Stimulated activated CD8-positive, alpha-beta memory T cell treated with anti-CD3 and anti-CD28 coated beads, Interleukin-7, amount 100 ng/mL, for 4 hours (primary cell): ENCODE measurements around the gene PCNX4.
A peak's percentile ranks its signal among the peaks of the same experiment; 100 is the strongest.

Experiments used
- DNase-seq, 2 donors: peaks; one replicate each; pipeline ENCODE4 v3.0.0-alpha.2; 2020; ENCODE audit warnings: low read depth in 2 of 2

Gene PCNX4

GRCh38 chr14:60102389-60102788 is 10.7 kb downstream of the PCNX4 start:
- no peak for DNase-seq

GRCh38 chr14:60106339-60106738 is 14.6 kb downstream of the PCNX4 start:
- DNase-seq: no peak

- no peak for DNase-seq
Observed at GRCh38 chr14:60107477-60107876, 15.8 kb downstream of the PCNX4 start.

GRCh38 chr14:60111732-60112131 is 20.0 kb downstream of the PCNX4 start:
- no peak for DNase-seq

- DNase-seq: no peak
Observed at GRCh38 chr14:60114881-60115280, 23.2 kb downstream of the PCNX4 start.

GRCh38 chr14:60116181-60116580 is 24.5 kb downstream of the PCNX4 start:
- no peak for DNase-seq

GRCh38 chr14:60125918-60126317 is 34.2 kb downstream of the PCNX4 start:
- DNase-seq: no peak

- DNase-seq: no peak
Observed at GRCh38 chr14:60133487-60133886, 41.8 kb downstream of the PCNX4 start.

GRCh38 chr14:60134702-60135101 is 43.0 kb downstream of the PCNX4 start:
- DNase-seq: no peak

- peak; percentile 67 to 72 for DNase-seq
Observed at GRCh38 chr14:60151715-60152114, 60.0 kb downstream of the PCNX4 start.

- DNase-seq: peak in 1 of 2 donors; percentile 7
Observed at GRCh38 chr14:60153991-60154390, 62.3 kb downstream of the PCNX4 start.

GRCh38 chr14:60154671-60155070 is 62.9 kb downstream of the PCNX4 start:
- DNase-seq: no peak

- no peak for DNase-seq
Observed at GRCh38 chr14:60160422-60160821, 68.7 kb downstream of the PCNX4 start.

- no peak for DNase-seq
Observed at GRCh38 chr14:60161196-60162107, 69.7 kb downstream of the PCNX4 start.

- DNase-seq: no peak
Observed at GRCh38 chr14:60163693-60164092, 72.0 kb downstream of the PCNX4 start.

GRCh38 chr14:60164404-60164711 is 72.6 kb downstream of the PCNX4 start:
- no peak for DNase-seq

GRCh38 chr14:60164712-60165546 is 73.2 kb downstream of the PCNX4 start, which contains the start of gene DHRS7:
DHRS7 (minus strand) TSS chr14:60165398; CDS start chr14:60165309, 89 bp downstream.
- DNase-seq: peak; percentile 44 to 66

GRCh38 chr14:60165547-60165876 is 73.8 kb downstream of the PCNX4 start:
- DNase-seq: no peak

GRCh38 chr14:60166142-60166541 is 74.4 kb downstream of the PCNX4 start:
- DNase-seq: no peak

- no peak for DNase-seq
Observed at GRCh38 chr14:60169722-60170121, 78.0 kb downstream of the PCNX4 start.

GRCh38 chr14:60170948-60171347 is 79.2 kb downstream of the PCNX4 start:
- no peak for DNase-seq

GRCh38 chr14:60171690-60172089 is 80.0 kb downstream of the PCNX4 start:
- no peak for DNase-seq
